Colonic mucosa (tissue), 4 donors: Measurements from ENCODE around the gene KRTAP5-6. TPM values are rescaled to one million over a fixed set of nuclear protein-coding genes. Genes with fewer than 3 reads are reported as not detected.

Experiments
- DNase-seq: peaks from one replicate; pipeline ENCODE4 v3.0.0-alpha.2; 2020
- H3K27ac ChIP-seq: fragments of 200-600 bp; one replicate; pipeline ENCODE4 v1.8.0; 2021
- H3K27me3 ChIP-seq: fragments of 200-600 bp; one replicate; pipeline ENCODE4 v1.8.0; 2021
- H3K36me3 ChIP-seq: fragments of 200-600 bp; one replicate; pipeline ENCODE4 v1.8.0; 2021
- H3K4me1 ChIP-seq: fragments of 200-600 bp; one replicate; pipeline ENCODE4 v1.8.0; 2021; ENCODE audit warnings: mild to moderate bottlenecking
- H3K4me3 ChIP-seq: fragments of 200-600 bp; one replicate; pipeline ENCODE4 v1.8.0; 2021
- H3K9ac ChIP-seq, 2 donors: one replicate each; pipeline ENCODE4 v1.7.0; 2013; ENCODE audit warnings: control low read depth in 2 of 2, low read depth in 2 of 2, low read length in 2 of 2
- H3K9me3 ChIP-seq: fragments of 200-600 bp; one replicate; pipeline ENCODE4 v1.8.0; 2021
- intact Hi-C: fragments of 100-400 bp; cut with DNase I; formaldehyde crosslinking; loops from one replicate; pipeline ENCODE4 v1.14.1; 2022
- total RNA-seq, 2 donors: library from RNA; stranded (reverse); fragmentation: NEBNext Ultra II Directional in 1 of 2; extraction: Animal tissue kit (Norgen Biotek cat#: 25700) in 1 of 2; gene quantifications; one replicate each; pipeline ENCODE4 v1.2.1, GENCODE V29; 2021
- TF ChIP-seq, protein P1 (sequence below): fragments of 200-600 bp; IDR thresholded peaks from one replicate; pipeline ENCODE4 v1.8.0; 2022; ENCODE audit warnings: antibody characterized with exemption, mild to moderate bottlenecking
- donor health status: healthy.
- donor health status: DM: no; HTN: no; CAD: no.
- donor health status: DM: no; HTN: no; CAD: no.

The KRTAP5-6 gene
- total RNA-seq, 2 donors from 2014 or later: not detected

DNA sequence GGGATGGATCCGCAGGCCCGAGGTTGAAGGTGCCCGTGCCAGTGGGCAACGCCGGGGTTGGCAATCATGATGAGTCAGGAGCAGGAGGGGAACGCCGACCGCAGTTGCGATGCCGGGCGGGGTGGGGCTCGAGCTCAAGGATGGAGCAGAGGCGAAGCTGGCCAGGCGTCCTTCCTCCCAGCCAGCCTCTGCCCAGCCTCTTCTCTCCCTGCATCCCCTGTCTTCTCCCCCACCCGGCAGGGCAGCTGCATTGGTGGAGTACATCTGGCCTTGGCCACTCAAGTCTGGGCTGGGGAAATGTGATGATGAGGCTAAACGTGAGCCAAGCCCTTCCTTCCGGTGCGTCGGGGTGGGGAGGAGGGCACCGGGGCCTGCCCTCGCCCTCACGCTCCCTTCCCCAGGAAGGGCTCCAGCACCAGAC, 49.5 kb downstream of the KRTAP5-6 start:
- Histone ChIP-seq H3K36me3 (no peaks in the 10 kb centered on the region), H3K4me1 (no peaks in the 10 kb centered on the region), H3K27ac (no peak overlapping the region), H3K9ac (no peak overlapping the region), H3K9me3 (no peaks in the 10 kb centered on the region), H3K27me3 (peaks cover 14% of the 10 kb centered on the region), H3K4me3 (no peak overlapping the region)
- intact Hi-C loops: no loop called here
- DNase-seq: peak; percentile 28
- TF ChIP-seq, protein P1, sequence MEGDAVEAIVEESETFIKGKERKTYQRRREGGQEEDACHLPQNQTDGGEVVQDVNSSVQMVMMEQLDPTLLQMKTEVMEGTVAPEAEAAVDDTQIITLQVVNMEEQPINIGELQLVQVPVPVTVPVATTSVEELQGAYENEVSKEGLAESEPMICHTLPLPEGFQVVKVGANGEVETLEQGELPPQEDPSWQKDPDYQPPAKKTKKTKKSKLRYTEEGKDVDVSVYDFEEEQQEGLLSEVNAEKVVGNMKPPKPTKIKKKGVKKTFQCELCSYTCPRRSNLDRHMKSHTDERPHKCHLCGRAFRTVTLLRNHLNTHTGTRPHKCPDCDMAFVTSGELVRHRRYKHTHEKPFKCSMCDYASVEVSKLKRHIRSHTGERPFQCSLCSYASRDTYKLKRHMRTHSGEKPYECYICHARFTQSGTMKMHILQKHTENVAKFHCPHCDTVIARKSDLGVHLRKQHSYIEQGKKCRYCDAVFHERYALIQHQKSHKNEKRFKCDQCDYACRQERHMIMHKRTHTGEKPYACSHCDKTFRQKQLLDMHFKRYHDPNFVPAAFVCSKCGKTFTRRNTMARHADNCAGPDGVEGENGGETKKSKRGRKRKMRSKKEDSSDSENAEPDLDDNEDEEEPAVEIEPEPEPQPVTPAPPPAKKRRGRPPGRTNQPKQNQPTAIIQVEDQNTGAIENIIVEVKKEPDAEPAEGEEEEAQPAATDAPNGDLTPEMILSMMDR: no peak

DNA sequence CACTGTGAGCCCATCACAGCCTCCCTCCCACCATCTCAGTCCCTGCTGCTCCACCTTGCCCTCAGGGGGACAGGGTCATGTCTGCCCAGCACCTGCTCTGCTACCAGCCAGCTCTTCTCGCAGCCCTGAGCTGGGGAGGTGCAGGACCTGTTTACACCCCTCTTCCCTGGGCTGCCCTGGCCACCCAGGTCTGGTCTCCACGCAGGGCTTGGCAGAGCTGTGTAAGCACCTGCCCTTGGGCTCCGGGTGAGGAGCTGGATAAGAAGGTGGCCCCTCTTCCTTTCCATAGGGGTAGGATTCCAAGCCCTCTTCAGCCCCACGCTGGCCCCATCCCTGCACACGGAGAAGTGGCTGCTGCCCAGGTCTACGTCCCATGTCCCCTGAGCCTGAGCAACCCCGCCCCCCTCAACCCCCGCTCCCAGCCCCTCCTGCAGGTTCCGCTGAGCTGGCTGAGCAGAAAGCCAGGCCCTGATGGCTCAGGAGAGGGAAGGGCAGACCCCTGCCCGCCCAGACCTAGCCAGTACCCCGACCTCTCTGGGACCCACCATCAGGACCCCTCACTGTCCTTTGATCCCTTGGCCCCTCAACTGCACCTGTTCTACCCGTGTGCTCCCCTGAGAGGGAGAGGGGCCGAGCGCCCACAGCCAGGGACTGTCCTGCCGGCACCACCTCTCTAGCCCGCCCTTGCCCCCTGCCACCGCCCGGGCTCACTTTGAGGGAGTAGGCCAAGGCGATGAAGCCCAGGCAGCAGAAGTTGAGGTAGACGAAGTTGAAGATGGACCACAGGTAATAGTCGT, 50.2 kb downstream of the KRTAP5-6 start:
- Histone ChIP-seq H3K9me3 (no peaks in the 10 kb centered on the region), H3K9ac (no peak overlapping the region), H3K27ac (no peak overlapping the region), H3K4me3 (no peak overlapping the region), H3K27me3 (peaks cover 14% of the 10 kb centered on the region), H3K4me1 (no peaks in the 10 kb centered on the region), H3K36me3 (no peaks in the 10 kb centered on the region)
- no peak for DNase-seq
- intact Hi-C loops: no loop called here
- TF ChIP-seq, protein P1: no peak

Other genes with a start within 250 kb of the KRTAP5-6 start
- 10 to 100 TPM; 41.6 to 49.2 TPM for gene MOB2, start 210.4 kb upstream of the KRTAP5-6 start, total RNA-seq
- gene DUSP8, start 124.9 kb upstream of the KRTAP5-6 start, total RNA-seq: 10 to 100 TPM; 21.8 to 33.9 TPM
- gene KRTAP5-1, start 111.9 kb upstream of the KRTAP5-6 start, total RNA-seq: not detected
- not detected for gene KRTAP5-2, start 98.9 kb upstream of the KRTAP5-6 start, total RNA-seq
- gene KRTAP5-3, start 88.7 kb upstream of the KRTAP5-6 start, total RNA-seq: not detected
- not detected for gene KRTAP5-4, start 75.1 kb upstream of the KRTAP5-6 start, total RNA-seq
- gene KRTAP5-5, start 67.4 kb upstream of the KRTAP5-6 start, total RNA-seq: not detected
- gene IFITM10, start 53.4 kb downstream of the KRTAP5-6 start, total RNA-seq: 1 to 10 TPM in 1 of 2 donors, under 1 TPM in 1; 0.42 to 1.1 TPM
- gene CTSD, start 66.7 kb downstream of the KRTAP5-6 start, total RNA-seq: 100 to 1,000 TPM; 633 to 887 TPM
- gene SYT8, start 137.8 kb downstream of the KRTAP5-6 start, total RNA-seq: 1 to 10 TPM; 1.7 to 3.5 TPM
- under 1 TPM in 1 of 2 donors, not detected in 1; 0.94 TPM for gene TNNI2, start 141.8 kb downstream of the KRTAP5-6 start, total RNA-seq
- gene LSP1, start 155.9 kb downstream of the KRTAP5-6 start, total RNA-seq: 10 to 100 TPM; 18.9 to 23.0 TPM
- gene PRR33, start 194.7 kb downstream of the KRTAP5-6 start, total RNA-seq: not detected
- gene TNNT3, start 222.5 kb downstream of the KRTAP5-6 start, total RNA-seq: under 1 TPM in 1 of 2 donors, not detected in 1; 0.72 TPM